ENCODE data around the gene KDM4C. TPM values are rescaled to one million over a fixed set of nuclear protein-coding genes. Genes with fewer than 3 reads are reported as not detected.

The KDM4C gene
- total RNA-seq, 2 experiments from 2014 or later, result 60.1 to 61.3 TPM

- no peak overlapping the region for H3K27ac Mint-ChIP-seq
- peaks cover 82% of the 10 kb centered on the region for H3K36me3 Mint-ChIP-seq (ENCODE audit: low read depth)
- ATAC-seq (ENCODE audit: poor library complexity) (no peak), DNase-seq (no peak)
- peaks cover 4% of the 10 kb centered on the region for H3K4me1 Mint-ChIP-seq (ENCODE audit: low read depth)
- POLR2A ChIA-PET, result no interaction called here
- no peaks in the 10 kb centered on the region for H3K4me1 ChIP-seq (ENCODE audit: insufficient read depth, low read length)
- H3K27ac ChIP-seq (ENCODE audit: low read depth in 1 of 2, low read length in 2 of 2), result no peak overlapping the region
- no peaks in the 10 kb centered on the region for H3K27me3 Mint-ChIP-seq
- no peak for TF ChIP-seq CTCF (IDR thresholded peaks at IDR 0.05)
- no peaks in the 10 kb centered on the region for H3K27me3 ChIP-seq (ENCODE audit: control insufficient read depth in 1 of 2, insufficient read depth in 2 of 2, low read length in 2 of 2)
- no peaks in the 10 kb centered on the region for H3K9me3 Mint-ChIP-seq
- no peaks in the 10 kb centered on the region for H3K9me3 ChIP-seq (ENCODE audit: control insufficient read depth in 1 of 2, insufficient read depth in 1 of 2, low read length in 2 of 2)
- no peak overlapping the region for H3K4me3 Mint-ChIP-seq
- H3K36me3 ChIP-seq (ENCODE audit: insufficient read depth, low read length), result peaks cover 39% of the 10 kb centered on the region
- intact Hi-C loops (cut with DNase I, micrococcal nuclease), result no loop called here
- H3K4me3 ChIP-seq (ENCODE audit: low read length), result no peak overlapping the region
- CTCF ChIA-PET, result no interaction called here
These were observed 406.2 kb downstream of the KDM4C start for GRCh38 chr9:7163932-7164331.

GRCh38 chr9:7164440-7165330 lies 406.9 kb downstream of the KDM4C start:
- DNase-seq (no peak), ATAC-seq (ENCODE audit: poor library complexity) (no peak)
- Histone ChIP-seq H3K27me3 (ENCODE audit: control insufficient read depth in 1 of 2, insufficient read depth in 2 of 2, low read length in 2 of 2) (no peaks in the 10 kb centered on the region), H3K27ac (ENCODE audit: low read depth in 1 of 2, low read length in 2 of 2) (no peak overlapping the region), H3K4me1 (ENCODE audit: insufficient read depth, low read length) (no peaks in the 10 kb centered on the region), H3K9me3 (ENCODE audit: control insufficient read depth in 1 of 2, insufficient read depth in 1 of 2, low read length in 2 of 2) (no peaks in the 10 kb centered on the region), H3K4me3 (ENCODE audit: low read length) (no peak overlapping the region), H3K36me3 (ENCODE audit: insufficient read depth, low read length) (peaks cover 41% of the 10 kb centered on the region)
- H3K9me3 Mint-ChIP-seq, result no peaks in the 10 kb centered on the region
- H3K4me3 Mint-ChIP-seq, result no peak overlapping the region
- H3K36me3 Mint-ChIP-seq (ENCODE audit: low read depth), result peaks cover 84% of the 10 kb centered on the region
- no peaks in the 10 kb centered on the region for H3K4me1 Mint-ChIP-seq (ENCODE audit: low read depth)
- H3K27me3 Mint-ChIP-seq, result no peaks in the 10 kb centered on the region
- H3K27ac Mint-ChIP-seq, result no peak overlapping the region
- TF ChIP-seq CTCF (IDR thresholded peaks at IDR 0.05), result no peak
- intact Hi-C loops (cut with DNase I, micrococcal nuclease), result no loop called here
- CTCF ChIA-PET, result no interaction called here
- POLR2A ChIA-PET, result no interaction called here

- H3K36me3 ChIP-seq (ENCODE audit: insufficient read depth, low read length), result peaks cover 48% of the 10 kb centered on the region
- CTCF ChIA-PET, result no interaction called here
These were observed 407.7 kb downstream of the KDM4C start for GRCh38 chr9:7165331-7165975.

More at GRCh38 chr9:7165331-7165975, 407.7 kb downstream of the KDM4C start:
- no peak overlapping the region for H3K4me3 ChIP-seq (ENCODE audit: low read length)
- Mint-ChIP-seq H3K9me3 (no peaks in the 10 kb centered on the region), H3K27ac (no peak overlapping the region), H3K27me3 (no peaks in the 10 kb centered on the region), H3K4me1 (ENCODE audit: low read depth) (no peaks in the 10 kb centered on the region), H3K4me3 (no peak overlapping the region), H3K36me3 (ENCODE audit: low read depth) (peaks cover 85% of the 10 kb centered on the region)
- POLR2A ChIA-PET, result no interaction called here
- ATAC-seq (ENCODE audit: poor library complexity) (no peak), DNase-seq (no peak)
- intact Hi-C loops (cut with DNase I, micrococcal nuclease), result no loop called here
- no peaks in the 10 kb centered on the region for H3K27me3 ChIP-seq (ENCODE audit: control insufficient read depth in 1 of 2, insufficient read depth in 2 of 2, low read length in 2 of 2)
- H3K9me3 ChIP-seq (ENCODE audit: control insufficient read depth in 1 of 2, insufficient read depth in 1 of 2, low read length in 2 of 2), result no peaks in the 10 kb centered on the region
- H3K4me1 ChIP-seq (ENCODE audit: insufficient read depth, low read length), result no peaks in the 10 kb centered on the region
- H3K27ac ChIP-seq (ENCODE audit: low read depth in 1 of 2, low read length in 2 of 2), result no peak overlapping the region
- TF ChIP-seq CTCF (IDR thresholded peaks at IDR 0.05), result no peak
